ENCODE measurements around the gene NCDN.
"Not testable (repeated sequence)": the region's sequence is repeated elsewhere in the genome, so short reads cannot be mapped to it uniquely, and the experiment has no call there.

The NCDN gene

GRCh38 chr1:35585281-35585680, 27.7 kb downstream of the NCDN start:
- DNase-seq (ENCODE audit: low read depth in 2 of 2) = no peak
- H3K4me3 ChIP-seq (replicated peaks in 1 of 2; ENCODE audit: low read depth in 2 of 2, low read length in 2 of 2) = no peak overlapping the region
- TF ChIP-seq CTCF (IDR thresholded peaks at IDR 0.05; ENCODE audit: low read depth, low read length) = no peak

GRCh38 chr1:35585805-35586204, 28.2 kb downstream of the NCDN start:
- not testable (repeated sequence) for H3K4me3 ChIP-seq (replicated peaks in 1 of 2; ENCODE audit: low read depth in 2 of 2, low read length in 2 of 2); DNase-seq (ENCODE audit: low read depth in 2 of 2)

- no peak overlapping the region for H3K4me3 ChIP-seq (replicated peaks in 1 of 2; ENCODE audit: low read depth in 2 of 2, low read length in 2 of 2)
- no peak for DNase-seq (ENCODE audit: low read depth in 2 of 2)
- TF ChIP-seq CTCF (IDR thresholded peaks at IDR 0.05; ENCODE audit: low read depth, low read length) = no peak
These were observed 29.2 kb downstream of the NCDN start for GRCh38 chr1:35586808-35587207.

- no peak for DNase-seq (ENCODE audit: low read depth in 2 of 2)
- TF ChIP-seq CTCF (IDR thresholded peaks at IDR 0.05; ENCODE audit: low read depth, low read length) = no peak
- no peak overlapping the region for H3K4me3 ChIP-seq (replicated peaks in 1 of 2; ENCODE audit: low read depth in 2 of 2, low read length in 2 of 2)
These were observed 30.1 kb downstream of the NCDN start for GRCh38 chr1:35587736-35588135.

GRCh38 chr1:35588197-35588910, 30.8 kb downstream of the NCDN start:
- DNase-seq (ENCODE audit: low read depth in 2 of 2) = no peak
- TF ChIP-seq CTCF (IDR thresholded peaks at IDR 0.05; ENCODE audit: low read depth, low read length) = no peak
- H3K4me3 ChIP-seq (replicated peaks in 1 of 2; ENCODE audit: low read depth in 2 of 2, low read length in 2 of 2) = no peak overlapping the region

GRCh38 chr1:35589516-35590427, 32.2 kb downstream of the NCDN start:
- no peak for DNase-seq (ENCODE audit: low read depth in 2 of 2)
- H3K4me3 ChIP-seq (replicated peaks in 1 of 2; ENCODE audit: low read depth in 2 of 2, low read length in 2 of 2) = no peak overlapping the region
- no peak for TF ChIP-seq CTCF (IDR thresholded peaks at IDR 0.05; ENCODE audit: low read depth, low read length)

- TF ChIP-seq CTCF (IDR thresholded peaks at IDR 0.05; ENCODE audit: low read depth, low read length) = no peak
- DNase-seq (ENCODE audit: low read depth in 2 of 2) = no peak
- H3K4me3 ChIP-seq (replicated peaks in 1 of 2; ENCODE audit: low read depth in 2 of 2, low read length in 2 of 2) = no peak overlapping the region
These were observed 33.0 kb downstream of the NCDN start for GRCh38 chr1:35590476-35591040.
